ELF-1 (cell line): Measurements from ENCODE around the gene IQGAP2.
"Not testable (repeated sequence)": the region's sequence is repeated elsewhere in the genome, so short reads cannot be mapped to it uniquely, and the experiment has no call there.

Source experiments
- DNase-seq: peaks from one replicate; pipeline ENCODE4 v3.0.0-alpha.2; 2016; ENCODE audit warnings: low read depth, low spot score

The IQGAP2 gene

DNA sequence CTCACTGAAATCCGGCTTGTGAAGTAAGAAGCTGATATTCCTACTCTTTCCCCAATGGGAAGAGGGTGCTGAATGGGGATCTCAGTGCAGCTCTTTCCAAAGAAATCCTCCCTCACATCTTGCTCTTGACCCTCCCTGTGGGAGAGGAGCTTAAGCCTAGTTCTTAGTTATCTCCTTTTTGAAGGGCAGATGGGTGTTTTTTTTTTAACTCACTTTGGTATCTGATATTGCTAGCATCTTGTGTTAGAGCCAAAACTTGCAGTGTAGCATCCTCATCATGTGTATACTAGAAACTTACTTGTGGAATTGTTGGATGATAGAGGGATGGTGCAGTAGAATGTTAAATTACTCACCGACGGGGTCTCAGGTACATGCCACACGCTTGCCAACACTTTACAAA, 129.9 kb downstream of the IQGAP2 start:
- DNase-seq = no peak

DNA sequence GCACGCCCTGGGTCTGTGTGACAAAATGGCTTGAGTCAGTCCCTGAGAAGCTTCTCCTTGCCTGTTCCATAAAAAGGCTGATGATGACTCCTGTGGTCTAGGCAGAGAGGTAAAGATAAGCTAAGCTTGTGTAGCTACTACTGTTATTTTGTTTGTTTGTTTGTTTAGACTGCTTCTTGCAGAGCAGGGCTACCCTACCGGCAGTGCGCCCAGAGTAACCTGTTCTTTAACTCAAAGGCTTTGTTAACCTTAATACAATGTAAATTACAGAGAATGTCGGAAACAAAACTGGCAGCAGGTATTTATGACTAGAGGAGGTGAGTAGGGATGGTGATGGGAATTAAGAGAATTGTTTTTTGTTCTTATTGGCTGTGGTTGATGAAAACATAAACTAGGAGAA, 132.5 kb downstream of the IQGAP2 start:
- DNase-seq = peak; percentile 31

DNA sequence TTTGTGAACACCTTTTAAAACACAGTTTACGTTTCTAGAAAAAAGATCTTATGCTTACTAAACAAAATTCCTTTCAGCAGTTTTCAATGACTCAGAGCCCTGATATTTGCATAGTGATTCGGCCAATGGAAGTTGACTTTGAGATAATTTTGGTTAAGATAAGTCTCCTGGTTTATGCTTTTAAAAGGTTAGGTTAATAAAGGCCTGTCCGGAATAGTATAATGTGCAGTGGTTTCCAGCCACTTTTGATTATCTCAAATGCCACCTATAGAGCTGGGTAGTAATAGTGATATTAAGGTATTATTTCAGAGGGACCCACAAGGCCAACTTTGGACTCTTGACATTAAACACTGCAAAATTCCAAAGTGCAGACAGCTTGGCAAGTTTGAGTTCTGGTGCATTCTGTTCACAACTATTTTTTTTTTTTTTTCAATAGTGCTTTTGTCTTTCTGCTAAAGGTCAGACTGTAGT, 134.0 kb downstream of the IQGAP2 start:
- no peak for DNase-seq

DNA sequence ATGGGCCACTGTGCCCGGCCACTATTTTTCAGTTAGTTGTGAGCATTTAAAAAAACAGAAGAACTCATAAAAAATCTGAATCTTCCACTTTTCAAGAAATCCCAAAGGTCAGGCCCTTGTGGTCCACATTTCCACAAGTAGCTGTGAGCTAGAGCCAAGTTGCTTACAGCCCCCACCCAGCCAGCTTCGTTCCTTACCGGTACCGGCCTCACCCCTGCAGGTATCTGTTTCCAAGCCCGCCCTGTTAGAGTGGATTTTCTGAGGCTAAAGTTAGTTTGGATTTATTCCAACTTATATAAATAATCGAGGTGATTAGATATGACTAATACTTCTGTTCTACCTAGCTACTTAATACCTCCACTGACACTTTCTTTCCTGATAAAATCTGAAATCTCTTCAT, 139.2 kb downstream of the IQGAP2 start:
- no peak for DNase-seq

DNA sequence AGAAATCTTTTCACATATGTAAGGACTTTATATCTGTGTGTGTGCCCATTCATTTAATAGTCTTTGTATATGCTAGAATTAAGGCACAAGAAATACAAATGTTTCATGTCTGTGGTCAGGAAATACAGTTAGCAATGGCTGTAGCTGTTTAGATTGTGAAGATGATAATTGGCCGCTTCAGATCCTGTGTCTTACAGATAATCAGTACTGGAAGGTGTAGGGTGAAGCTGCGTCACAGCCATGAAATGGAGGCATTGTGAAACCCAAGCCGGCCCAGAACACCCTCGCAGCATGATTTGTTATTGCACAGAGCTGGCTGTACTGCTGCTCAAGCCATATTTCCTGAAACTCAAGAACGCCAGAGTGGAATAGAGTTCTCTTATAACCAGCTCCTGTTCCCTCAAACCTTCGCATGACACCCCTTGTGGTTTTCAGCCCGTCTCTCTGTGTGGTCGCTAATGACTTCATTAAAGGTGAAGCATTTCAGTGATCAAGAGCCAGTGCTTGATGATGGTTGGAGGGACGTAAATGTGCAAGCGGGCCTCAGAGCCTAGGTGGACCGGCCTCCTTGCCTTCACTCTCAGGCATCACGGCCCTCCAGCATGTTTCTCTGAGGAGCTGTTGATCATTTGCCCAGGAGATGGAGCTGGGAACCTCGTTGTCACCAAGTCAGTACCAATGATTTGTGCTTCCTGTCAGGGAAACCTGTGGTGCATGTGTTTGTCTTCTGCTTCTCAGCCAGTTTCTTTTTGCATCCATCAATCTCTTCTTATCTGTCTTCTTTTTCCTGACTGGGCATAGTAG, 140.0 kb downstream of the IQGAP2 start:
- no peak for DNase-seq

DNA sequence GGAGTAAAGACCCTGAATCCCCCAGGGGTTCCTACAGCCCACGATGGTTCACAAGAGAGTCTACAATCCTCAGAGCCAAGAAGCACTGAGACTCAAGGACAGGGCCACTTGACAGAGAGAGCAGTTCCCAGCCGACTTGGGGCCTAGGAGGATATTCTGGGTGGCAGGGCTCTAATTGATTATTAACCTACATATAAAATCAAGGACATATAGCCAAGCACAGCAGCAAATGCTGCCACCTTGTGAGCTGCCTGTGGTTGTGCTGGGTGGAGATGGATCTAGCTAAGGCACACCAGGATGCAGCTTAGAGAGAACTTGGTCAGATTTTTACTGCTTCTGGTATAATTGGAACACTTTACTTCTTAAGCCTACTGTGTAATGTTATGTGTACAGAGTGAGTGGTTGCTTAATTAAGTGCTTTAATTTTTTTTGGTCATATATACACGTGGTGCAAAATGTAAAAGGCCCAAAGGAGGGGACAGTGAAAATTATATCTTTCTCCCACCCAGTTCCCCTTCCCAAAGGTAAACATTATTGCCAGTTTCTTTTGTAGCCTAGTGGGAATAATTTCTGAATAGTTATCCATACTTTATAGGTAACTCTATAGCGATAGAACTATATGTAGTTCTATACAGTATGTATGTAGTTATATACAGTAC, 141.3 kb downstream of the IQGAP2 start:
- peak; percentile 52 for DNase-seq

DNA sequence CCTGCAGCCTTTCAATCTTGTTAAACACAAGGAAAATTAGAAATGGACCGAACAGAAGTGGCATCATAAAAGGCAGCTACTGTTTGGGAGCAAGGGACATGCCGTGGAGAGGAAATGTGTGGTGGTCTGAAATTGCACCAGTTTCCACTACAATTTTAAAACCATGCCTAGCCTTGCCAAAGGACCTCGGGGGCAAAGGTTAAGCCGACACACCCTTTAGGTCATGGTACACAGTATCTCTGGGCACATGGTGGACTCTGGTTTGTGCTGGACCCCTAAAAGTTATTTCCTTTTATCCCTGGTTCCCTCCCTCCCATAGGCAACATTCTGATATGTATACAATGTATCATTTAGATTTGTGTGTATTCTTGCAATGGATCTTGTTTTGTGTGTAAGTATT, 142.1 kb downstream of the IQGAP2 start:
- DNase-seq = no peak

DNA sequence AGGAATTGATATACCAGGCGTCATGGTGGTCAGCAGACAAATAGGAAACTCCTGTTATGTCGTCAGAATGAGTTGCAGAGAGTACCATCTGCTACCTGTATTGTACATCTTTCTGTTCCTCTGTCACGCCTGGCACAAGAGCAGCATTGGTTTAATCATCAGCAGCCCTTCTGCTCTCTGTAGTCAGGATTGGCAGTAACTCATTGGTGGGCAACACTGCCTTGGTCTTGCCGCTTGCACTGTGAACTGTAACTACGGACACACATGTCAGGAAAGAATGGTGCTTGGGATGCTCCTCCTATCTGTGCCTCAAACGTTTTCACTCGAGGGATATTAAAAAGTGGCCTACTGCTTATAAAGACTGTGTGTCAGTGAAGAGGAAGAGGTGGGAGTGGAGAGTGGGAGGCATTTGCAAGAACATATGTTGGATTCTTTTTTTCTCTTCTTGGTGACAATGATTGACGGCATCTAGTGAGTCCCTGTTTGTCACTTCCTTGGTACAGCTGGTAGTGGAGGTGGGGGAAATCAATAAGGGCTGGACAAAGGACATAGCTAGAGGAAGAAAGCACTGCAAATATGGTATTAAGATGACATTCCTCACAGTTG, 143.5 kb downstream of the IQGAP2 start:
- no peak for DNase-seq

DNA sequence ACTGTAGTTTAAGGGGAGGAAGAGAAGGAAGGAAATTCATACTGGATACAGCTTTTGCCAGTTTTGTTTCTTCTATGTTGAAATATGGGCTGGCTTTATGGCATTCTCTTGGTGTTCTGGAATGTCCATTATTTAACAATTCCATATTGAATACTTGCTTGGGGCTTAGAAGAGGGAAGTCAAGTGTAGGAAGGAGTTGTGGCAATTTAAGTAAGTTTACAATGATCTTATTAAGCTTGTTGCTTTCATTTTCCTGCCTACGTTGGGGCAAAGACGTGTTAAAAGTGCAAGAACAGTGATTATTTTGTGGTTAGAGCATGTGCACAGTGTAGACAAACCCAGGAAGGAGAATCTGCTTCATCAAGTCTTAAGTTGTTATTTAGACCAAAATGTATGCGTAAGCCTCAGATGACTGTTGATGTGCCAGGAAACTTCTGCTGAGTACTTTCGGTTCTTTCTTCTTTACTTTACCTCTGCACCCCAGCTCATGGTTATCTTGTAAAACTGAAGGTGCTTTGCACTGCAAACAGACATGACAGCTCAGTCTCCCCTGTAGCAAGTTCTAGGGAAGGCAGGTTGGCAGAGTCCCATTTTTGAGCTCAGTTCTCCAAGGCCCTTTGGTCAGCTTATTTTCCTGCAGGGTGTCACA, 144.3 kb downstream of the IQGAP2 start:
- DNase-seq = no peak

DNA sequence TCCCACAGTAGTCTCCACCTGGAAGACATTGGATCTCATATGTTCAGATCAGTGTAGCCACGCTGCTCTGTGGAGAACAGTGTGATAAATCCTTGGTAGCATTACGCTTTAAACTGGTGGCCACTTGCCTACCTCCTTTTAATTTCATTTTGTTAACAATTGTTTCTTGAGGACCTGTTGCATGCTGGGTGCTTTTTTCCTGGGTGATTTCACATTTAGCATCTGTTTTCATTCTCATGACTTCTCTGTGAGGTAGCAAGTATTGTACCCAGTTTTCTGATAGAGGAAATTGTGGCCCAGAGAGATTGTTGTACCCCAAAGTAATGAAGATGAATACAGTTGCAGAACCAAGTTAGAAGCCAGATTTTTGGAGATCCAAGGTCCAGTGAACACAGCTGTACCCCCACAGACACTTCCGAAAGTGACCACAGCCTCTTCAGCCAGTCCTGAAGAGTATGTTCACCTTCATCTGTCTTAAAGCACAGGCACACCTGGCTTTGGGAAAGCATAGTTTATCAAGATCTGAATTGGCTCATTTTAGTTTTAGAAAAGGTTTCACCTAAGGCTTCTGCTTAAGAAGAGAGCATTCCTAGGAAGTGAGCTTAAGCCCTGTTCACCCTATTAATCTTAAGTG, 144.9 kb downstream of the IQGAP2 start:
- DNase-seq = no peak

DNA sequence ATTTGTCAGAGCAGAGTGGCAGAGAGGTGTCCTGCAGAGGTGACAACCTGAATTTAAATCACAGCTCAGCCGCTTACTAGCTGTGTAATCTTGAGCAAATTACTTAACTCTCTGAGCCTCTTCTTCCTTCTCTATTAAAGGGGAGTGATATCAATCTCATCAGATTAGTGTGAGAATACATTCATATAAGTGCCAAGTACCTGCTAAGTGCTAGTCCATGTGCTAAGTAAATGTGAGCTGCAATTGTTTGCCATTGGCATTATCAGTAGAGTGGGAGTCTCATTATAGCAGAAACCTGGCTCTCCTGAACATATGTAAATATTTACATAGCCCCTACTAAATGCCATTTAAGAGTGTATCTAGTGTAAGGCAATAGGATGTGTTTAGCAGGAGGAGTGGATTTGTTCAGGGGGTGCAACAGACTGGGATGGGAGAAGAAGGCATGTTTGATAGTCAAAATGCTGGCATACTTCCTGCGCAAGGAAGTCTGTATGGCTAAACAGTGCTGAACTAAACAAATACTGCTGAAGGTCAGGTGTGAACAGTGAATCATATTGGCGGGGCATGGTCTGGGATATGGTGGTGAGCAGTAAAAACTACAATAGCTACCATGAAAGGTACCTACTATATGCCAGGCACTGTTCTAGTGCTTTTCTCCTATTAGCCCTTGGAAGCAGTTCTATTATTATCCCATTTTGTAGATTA, 145.6 kb downstream of the IQGAP2 start:
- DNase-seq = no peak

DNA sequence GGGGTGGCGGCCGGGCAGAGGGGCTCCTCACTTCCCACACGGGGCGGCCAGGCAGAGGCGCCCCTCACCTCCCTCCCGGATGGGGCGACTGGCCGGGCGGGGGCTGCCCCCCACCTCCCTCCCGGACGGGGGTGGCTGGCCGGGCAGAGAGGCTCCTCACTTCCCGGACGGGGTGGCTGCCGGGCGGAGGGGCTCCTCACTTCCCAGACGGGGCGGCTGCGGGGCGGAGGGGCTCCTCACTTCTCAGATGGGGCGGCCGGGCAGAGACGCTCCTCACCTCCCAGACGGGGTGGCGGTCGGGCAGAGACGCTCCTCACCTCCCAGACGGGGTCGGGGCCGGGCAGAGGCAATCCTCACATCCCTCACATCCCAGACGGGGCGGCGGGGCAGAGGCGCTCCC, 147.8 kb downstream of the IQGAP2 start:
- DNase-seq = not testable (repeated sequence)

DNA sequence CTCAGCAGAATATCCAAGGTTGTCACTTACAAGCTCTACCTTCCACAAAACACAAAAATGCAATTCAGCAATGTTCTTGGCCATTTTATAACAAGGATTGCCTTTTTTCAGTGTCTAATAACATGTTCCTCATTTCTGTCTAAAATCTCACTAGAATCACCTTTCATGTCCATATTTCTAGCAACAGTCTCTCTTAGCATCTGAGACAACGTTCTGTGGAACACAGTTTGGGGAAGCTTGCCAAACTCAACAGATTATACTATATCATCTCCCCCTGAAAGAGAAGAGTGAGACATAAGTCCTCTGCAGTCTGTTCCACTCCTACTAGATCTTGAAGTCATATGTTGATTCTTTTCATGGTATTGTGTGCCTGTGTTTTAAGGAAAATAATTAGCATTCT, 149.5 kb downstream of the IQGAP2 start:
- no peak for DNase-seq

DNA sequence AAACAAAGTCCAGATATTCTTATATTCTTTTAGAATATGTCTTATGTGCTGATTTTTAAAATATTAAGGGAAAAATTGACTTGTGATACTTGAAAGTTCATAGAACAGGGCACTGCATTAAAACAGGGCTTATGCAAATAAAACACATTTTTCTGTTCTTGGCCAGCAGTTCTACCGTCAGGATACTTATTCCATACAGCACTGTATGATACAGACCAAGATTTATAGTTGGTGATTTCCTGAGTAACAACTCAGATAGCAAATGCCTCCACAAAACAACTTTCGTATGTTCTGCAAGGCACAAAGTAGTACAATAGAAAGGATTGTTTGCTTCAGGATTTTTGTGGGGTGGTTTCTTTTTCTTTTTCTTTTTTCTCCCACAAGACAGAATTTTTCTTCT, 150.2 kb downstream of the IQGAP2 start:
- DNase-seq = no peak

DNA sequence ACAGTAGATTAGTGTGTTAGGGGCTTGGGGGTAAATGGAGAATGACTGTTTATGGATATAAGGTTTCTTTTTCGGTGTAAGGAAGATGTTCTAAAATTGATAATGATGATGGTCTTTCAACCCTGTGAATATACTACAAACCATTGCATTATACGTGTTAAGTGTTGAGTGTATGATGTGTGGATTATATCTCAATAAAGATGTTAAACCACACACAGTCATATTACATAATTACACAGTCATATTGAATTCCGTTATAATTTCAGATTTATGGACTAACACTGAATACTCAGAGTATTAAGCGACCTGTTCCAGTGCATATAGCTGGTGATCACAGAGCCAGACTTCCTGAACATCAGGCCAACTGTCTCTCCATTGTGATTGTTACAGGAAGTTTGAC, 152.0 kb downstream of the IQGAP2 start:
- no peak for DNase-seq

DNA sequence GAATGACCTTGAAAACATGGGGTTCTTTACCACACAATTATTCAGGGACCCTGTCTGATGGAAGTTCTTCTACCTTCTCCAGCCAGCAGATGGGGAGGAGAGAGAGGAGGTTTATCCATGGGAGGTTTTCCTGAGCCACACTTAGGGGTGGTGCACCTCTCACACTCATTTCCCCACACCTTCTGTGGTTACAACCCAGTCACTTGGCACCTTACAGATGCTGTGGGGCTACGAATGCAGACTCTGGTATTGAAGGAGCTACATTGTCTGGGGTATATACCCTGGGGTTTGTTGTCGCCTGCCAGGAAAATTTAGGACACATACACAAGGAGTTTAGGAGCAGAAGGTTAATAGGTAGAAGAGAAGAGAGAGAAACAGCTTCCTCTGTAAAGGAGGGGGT, 152.6 kb downstream of the IQGAP2 start:
- DNase-seq = no peak

DNA sequence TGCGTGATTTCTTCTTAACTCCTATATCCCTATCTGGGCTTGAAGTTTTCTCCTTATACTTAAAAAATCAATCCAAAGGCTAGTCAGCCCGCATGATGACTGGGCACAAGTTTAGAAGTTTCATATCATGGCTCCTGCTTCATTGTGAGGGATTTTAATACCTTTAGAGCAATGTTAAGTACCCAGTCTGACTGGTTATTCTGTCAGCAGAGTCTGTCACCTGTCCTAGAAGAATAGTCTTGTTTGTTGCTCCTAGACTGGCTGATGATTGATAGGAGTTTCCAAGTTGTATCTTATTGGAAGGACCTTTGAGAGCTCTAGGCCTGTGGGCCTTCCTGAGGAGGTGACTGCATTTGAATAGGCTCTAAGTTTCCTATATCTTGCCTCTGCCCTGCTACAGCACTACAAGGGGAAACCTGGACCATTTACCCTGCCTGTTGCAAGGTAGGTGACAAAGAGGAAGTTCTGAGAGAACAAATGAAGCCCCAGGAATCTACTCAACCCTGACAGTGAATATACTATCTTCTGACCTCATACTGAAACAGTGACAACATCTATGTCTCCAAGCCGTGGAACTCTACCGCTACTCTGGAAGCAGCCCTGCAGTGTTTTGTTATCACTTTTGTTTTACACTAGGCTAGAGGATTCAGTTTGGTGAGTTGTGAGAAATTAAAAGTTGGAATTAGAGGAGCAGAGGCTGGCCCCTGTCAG, 153.6 kb downstream of the IQGAP2 start:
- peak; percentile 31 for DNase-seq

DNA sequence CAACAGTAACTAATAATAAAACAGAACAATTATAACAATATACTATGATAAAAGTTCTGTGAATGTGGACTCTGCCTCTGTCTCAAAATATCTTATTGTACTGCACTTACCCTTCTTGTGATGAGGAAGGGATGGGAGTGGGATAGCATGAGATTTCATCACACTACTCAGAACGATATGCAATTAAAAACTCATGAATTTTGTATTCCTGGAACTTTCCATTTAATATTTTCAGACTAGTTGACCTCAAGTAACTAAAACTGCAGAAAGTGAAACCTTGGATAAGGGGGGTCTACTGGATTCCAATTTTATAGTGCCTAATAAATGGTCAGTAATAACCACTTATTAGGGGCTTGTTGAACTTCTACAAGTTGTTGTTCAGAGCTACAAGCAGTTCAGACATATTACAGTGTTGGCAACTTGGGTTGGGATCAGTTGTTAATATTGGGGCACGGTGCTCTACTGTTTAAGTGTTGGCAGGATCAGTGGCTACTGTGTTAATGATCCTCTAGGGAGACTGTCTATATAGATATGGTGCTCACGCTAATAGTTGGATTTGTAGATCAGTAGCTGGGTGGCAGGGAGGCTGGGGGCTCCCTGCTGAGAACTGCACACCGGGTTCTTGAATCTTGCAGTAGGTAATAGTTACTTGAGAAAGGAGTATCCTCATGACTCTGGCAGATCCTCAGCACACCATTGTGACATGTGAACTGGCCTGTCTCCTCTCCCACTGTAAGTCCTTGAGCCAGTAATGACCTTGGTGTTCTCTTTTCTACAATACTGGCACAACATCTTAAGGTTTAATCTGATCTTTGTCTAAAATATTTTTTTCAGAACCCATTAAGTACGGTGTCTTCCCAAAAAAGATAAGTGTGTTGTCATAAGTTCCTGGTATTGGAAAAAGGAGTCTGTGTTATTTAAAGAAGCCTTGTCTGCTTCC, 158.1 kb downstream of the IQGAP2 start:
- no peak for DNase-seq

DNA sequence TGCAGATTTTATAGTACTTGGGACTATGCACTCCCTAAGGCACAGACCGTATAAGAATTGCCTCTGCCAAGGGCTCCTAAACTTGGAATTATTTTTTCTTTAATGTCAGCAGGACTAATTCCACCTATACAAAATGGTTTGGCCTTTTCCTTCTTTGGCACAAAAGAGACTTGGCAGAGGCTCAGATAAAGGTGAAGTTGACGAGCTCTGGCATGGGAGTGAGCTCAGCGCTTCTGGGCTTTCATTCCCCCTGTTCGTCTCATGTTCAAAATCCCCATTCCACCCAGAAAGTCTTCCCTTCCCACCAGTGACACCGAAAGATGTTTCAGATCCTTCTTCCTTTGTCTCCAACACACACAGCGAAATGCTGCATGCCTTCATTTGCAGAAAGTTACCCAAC, 158.9 kb downstream of the IQGAP2 start:
- DNase-seq = no peak
